HG03457 (cell line): ENCODE results near the gene PLEKHG1.

Experiments used
- ATAC-seq: cut with Tn5 transposase; IDR thresholded peaks from one replicate; pipeline ENCODE4 v1.9.1; 2021; ENCODE audit warnings: moderate number of reproducible peaks; ENCODE audit not compliant: unreplicated experiment

PLEKHG1 gene

GRCh38 chr6:150637266-150637665 lies 37.6 kb downstream of the PLEKHG1 start:
- ATAC-seq = no peak

GRCh38 chr6:150638267-150638666 lies 38.6 kb downstream of the PLEKHG1 start:
- no peak for ATAC-seq

GRCh38 chr6:150638765-150639164 lies 39.1 kb downstream of the PLEKHG1 start:
- ATAC-seq = no peak

- no peak for ATAC-seq
Measured at GRCh38 chr6:150639823-150640331, 40.2 kb downstream of the PLEKHG1 start.

GRCh38 chr6:150640556-150641209 lies 41.0 kb downstream of the PLEKHG1 start:
- ATAC-seq = no peak

GRCh38 chr6:150641398-150642139 lies 41.9 kb downstream of the PLEKHG1 start:
- no peak for ATAC-seq

- no peak for ATAC-seq
Measured at GRCh38 chr6:150646228-150646627, 46.5 kb downstream of the PLEKHG1 start.

GRCh38 chr6:150647051-150647450 lies 47.4 kb downstream of the PLEKHG1 start:
- ATAC-seq = no peak
